Keratinocyte (primary cell): Measurements from ENCODE around the gene DCBLD2.

Source experiments
- CTCF ChIP-seq, 3 experiments: IDR thresholded peaks in 1 of 3; conservative IDR thresholded peaks in 1 of 3; optimal IDR thresholded peaks in 1 of 3; 2 replicates in 2 of 3; 3 replicates in 1 of 3; pipeline versions ENCODE3 to v1.5.1; 2011; ENCODE audit warnings: low read length in 3 of 3, mild to moderate bottlenecking in 3 of 3, moderate library complexity in 2 of 3, control low read depth in 1 of 3, inconsistent platforms in 1 of 3; ENCODE audit not compliant: insufficient read depth in 2 of 3; ENCODE audit errors: extremely low read depth in 1 of 3
- EZH2 ChIP-seq: IDR thresholded peaks from one replicate; pipeline ENCODE4 v1.6.1; 2012; ENCODE audit warnings: inconsistent platforms, mild to moderate bottlenecking, low read length, moderate library complexity

DNA sequence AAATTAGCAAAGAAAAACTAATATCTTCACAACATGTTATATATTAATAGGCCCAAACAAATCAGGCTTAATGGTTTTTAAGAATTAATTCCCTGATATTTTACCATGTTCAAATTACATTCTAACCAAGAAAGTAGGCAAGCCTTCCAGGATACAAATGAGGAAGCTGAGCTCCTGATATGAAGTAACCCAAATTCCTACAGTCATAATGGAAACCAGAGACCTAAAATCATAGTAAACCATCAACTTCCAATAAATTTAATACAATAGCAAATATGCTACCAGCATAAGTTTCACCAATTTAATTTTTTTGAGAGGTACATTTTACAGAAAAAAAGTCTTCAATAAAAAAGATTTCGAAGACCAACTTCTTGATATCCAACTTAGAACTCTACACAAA, 3.8 kb downstream of the DCBLD2 start:
- TF ChIP-seq CTCF (optimal IDR thresholded peaks at IDR 0.05 in 1 of 3, IDR thresholded peaks at IDR 0.05 in 1 of 3, conservative IDR thresholded peaks at IDR 0.05 in 1 of 3; ENCODE audit: extremely low read depth in 1 of 3, insufficient read depth in 2 of 3, low read length in 3 of 3), result no peak
- TF ChIP-seq EZH2, result no peak
